Measurements from ENCODE around the gene PTCHD4. TPM values are rescaled to one million over a fixed set of nuclear protein-coding genes. Genes with fewer than 3 reads are reported as not detected.
A peak's percentile ranks its signal among the peaks of the same experiment; 100 is the strongest.

Gene PTCHD4
- total RNA-seq, 1 experiment from 2014 or later = not detected

DNA sequence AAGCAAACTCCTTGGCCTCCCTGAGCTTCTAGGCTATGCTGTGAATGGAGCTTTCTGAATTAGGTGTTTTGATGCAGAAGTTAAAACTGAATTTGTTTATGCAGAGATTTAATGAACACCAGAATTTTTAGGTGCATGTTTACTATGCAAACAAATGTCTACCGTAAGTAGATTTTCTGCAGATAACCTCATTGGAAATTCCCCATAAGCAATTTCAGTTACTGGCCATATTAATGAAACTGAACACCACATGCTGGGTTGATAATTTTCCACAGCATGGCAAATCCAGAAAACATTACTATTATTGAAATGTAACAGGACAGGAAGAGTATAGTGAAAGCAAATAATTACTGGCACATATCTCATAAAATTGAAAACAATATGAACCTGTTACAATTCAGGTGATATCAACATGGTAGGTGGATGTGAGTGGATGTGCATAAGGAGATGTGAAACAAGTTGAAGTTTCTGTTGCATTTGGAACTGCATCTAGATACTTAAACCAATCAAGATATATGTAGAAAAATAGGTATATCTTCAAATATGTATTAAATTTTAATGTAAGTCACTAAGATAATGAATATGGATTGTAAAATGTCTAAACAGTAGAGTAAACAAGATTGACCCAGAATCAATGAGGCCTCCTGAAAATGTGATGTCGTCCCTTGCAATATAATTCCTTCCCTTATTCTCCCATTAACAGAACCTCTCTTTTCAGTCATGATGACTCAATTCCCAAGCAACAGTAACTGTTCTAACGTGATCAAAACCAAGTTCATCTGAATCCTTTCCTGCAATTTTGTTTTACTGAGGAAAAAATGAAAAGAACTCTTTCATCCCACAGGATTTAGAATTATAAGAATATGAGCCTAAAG, 11.0 kb downstream of the PTCHD4 start:
- DNase-seq (ENCODE audit: low read depth) = no peak

DNA sequence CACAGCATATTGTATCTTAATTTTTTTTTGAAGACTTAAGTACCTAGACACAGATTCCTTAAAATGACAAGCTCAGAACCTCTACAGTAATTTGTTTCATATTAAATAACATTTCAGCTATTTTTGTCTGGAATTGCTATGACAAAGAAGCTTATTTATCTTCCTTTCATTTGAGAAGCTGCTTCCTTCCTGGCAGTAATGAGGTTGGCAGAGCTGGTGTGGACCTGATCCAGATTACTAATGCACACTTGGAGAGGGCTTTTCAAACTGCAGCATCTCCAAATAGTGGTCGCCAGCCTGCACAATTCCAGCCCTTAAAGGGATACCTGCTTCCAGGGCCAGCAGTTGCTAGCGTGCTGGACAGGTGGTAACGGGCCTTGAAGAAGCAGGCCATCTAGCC, 12.1 kb downstream of the PTCHD4 start:
- DNase-seq (ENCODE audit: low read depth) = peak; percentile 12

DNA sequence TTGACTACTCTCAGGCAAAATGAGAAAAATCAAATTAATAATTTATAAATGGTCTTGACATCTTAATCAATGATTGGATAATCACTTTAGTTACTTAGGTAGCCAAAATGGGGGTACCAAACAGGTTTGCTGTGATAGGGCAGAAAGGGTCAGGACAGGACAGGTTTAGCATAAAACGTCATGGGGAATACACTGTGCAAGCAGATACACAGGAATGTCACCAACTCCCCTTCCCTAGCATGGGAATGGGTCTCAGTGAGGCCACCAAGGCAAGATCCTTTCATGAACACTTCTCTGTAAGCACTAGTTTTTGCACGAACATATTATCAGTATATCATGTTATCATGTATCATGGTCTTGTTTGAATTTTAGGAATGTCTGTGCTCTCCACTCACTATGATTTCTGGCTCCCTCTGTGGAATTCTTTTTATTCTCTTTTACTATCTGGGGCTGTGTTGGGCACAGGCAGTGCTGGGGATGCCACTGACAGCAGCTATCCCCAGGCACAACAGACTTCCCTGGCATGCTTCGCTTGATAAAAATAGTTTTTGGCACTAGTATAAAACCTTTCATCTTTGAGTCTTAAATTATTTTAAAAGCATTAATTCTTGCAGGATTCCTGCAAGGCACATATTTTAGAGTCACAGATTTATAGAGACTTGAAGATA, 18.3 kb downstream of the PTCHD4 start:
- no peak for DNase-seq (ENCODE audit: low read depth)

DNA sequence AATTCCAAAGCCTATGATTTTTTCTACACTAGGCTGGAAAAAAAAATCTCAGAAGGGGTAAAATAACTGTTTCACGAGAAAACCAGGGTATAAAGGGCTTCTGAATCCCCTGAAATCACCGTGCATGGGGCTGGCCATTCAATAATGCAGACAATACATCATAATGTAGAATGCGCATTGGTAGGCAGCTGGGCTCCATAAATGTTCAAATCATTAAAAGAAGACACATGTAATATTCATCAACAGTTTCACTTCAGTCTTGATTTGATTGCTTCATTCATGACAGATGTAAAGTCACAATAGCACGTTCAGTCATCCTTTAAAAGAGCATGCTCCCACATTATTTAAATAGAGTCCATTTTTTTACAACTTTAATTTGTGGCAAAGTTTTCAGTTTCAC, 20.5 kb downstream of the PTCHD4 start:
- DNase-seq (ENCODE audit: low read depth) = no peak

DNA sequence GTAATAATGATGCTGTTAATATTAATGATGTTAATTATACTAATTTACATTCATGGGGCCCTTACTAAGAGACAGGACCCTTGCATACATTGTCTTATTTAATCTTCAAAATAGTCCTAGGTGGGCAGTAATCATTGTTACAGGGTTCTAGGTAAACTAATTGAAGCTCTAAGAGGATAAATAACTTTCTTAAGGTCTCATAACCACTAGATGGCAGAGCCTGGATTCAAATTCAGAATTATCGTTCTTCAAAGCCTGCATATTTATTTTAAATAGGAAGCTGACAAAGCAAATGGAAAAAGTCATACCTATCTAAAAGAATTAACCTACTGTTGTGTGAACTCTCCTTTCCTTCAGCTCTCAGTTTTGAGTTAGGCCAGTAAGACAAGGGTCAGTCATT, 23.5 kb downstream of the PTCHD4 start:
- DNase-seq (ENCODE audit: low read depth) = no peak

DNA sequence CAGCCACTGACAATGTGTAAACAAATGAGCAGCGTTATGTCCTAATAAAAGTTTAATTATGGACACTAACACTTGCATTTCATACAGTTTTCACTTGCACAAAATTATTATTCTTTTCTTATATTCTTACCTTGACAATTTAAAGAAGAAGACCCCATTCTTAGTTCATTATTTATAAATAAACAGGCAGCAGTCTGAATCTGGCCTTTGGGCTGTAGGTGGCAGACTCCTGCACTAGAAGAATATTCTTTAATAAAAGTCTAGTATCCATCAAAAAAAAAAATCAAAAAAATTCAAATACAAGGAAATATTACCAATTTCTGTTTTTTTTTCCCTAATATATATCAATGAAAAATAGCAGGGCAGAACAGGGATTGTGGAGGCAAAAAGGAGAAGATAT, 24.8 kb downstream of the PTCHD4 start:
- DNase-seq (ENCODE audit: low read depth) = no peak

DNA sequence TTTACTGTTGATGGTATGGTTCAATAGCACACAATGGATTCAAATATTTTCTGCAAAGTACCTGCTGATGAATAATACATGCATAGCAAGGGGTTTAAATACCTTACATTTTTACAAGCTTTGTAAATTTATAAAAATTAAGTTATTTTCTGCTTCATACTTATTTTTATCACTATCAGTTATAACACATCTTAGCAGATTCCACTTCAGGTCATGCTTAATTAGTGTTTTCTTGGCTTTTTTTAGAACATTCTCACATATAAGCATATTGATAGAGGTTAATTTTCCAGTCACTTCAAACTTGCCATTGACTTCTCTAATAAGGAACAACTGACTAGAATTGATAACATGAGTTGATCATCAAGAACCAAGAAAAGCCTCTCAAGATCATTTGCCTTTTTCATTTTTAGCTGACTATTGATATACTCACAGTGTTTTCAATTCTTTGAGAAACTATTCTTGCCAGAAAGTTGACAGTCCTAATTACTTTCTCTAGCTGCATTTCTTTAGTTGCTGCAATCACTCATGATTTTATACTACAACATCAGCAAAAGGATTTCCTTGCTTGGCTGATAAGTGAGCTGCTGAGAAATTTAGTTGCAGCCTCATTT, 25.8 kb downstream of the PTCHD4 start:
- DNase-seq (ENCODE audit: low read depth) = no peak

DNA sequence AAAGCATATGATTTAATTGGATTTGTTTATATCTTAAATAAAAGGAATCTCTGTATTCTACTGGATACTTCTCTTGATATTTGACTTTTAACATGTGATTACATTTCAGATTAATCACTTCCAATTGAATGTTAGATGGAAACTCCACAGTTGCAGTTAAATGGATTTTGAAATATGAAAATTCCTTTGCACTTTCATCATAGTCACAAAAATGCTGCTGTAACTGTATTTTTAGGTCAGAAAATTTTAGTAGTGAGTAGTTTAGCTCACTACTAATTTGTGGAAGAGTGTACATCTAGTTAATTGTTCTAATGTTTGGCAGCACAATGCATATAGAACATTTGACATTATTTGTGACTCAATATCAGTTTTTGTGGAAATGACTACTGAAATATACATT, 26.8 kb downstream of the PTCHD4 start:
- no peak for DNase-seq (ENCODE audit: low read depth)

DNA sequence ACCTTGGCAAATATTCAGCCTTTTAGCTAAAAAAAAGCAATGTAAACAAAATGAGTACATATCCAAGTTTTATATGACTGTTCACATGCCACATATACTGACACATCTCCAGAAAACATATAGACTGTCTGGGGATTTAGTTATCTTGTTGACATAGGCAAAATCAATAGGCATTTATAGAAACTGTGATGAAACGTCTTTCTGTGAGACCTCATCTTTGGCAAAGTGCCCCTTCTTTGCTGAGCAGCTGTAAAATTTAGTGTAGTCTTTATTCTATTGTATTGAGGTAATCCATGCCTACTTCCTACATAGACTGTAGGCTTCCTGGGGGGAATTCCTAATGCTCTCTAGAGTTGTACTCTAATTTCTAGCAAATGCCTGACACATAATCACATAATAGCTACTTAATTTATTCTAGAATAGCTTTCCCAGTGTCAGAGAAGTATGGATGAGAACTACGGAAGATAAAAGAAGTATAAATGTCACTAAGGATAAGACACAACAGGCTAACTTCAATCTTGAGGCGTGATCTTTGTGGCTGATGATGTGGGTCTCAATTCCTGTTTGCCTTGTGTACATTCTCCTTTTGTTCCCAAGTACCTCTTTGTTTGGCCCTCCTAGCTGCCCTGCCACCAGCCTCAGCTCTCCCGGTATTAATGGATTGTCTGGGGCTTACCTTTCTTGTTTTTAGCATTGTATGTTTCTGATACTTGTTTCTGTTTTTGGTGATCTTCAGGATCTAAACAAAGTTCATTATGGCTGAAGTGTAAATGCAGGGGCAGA, 30.6 kb downstream of the PTCHD4 start:
- peak; percentile 2 for DNase-seq (ENCODE audit: low read depth)

DNA sequence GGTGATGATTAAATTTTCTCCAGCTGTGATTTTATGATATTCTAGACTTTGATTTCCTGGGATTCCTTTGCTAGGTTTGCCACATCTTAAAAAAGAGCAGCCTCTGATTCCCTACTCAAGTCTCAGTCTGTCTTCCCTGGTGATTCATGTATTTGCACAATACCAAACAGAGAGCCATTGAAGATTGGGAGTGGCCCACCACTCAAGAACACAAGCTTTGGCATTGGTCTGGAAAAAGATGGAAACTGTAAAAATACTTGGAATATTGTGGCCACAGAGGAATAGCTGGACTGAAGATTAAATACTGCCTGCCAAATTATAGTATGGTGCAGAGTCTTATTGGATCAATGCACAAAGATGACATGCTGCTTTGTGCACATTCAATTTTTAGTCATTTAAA, 32.9 kb downstream of the PTCHD4 start:
- DNase-seq (ENCODE audit: low read depth) = no peak

DNA sequence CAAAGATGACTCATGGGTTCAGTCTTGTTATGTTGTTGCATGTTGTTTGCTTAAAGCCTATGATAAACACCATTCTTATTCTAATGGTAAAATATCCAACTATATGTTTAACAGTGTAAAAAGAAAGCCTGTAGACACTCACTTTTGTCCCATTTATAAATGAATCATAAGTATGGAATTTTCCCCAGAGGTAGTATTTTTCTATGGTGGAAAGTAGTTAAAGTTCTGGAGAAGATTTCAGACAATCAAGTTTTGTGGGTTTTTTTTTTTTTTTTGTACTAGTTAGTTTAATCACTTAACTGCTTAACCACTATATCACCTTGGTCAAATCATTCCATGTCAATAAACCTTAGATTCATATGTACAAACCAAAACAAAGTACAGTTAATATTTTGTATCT, 35.8 kb downstream of the PTCHD4 start:
- DNase-seq (ENCODE audit: low read depth) = no peak

DNA sequence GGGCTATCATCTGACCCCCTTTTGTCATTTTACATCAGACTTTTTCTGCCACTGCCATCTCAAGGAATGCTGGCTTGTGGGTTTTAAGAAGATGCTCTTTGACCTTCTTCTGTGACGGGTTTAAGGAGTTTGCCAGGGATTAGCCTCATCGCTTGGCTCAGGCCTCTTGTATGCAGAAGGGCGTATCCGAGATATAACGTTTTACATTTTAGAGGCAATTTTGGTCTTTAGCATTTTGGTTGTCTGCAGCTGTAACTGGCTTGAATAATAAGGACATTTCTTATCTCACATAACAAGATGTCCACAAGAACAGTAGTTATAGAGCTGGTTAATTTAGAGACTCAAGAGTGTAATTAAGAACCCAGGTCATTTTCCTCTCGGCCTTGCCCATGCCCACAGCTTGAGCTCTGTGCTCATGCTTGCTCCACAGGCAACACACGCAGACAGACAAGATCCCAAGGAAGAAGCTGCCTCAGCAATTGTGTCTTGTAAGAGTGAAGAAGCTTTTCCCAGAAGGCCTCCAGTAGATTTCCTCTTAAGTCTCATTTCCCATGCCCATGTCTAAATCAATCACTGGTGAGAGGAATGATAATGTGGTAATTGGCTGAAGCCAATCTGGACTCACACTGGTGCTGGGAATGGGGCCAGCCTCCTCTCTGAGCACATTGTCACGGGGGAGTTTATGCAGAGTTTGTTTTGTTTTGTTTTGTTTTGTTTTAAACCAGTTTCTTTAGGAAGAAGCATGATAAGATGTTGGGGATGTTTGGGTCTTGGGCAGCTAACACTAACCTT, 36.8 kb downstream of the PTCHD4 start:
- DNase-seq (ENCODE audit: low read depth) = no peak

DNA sequence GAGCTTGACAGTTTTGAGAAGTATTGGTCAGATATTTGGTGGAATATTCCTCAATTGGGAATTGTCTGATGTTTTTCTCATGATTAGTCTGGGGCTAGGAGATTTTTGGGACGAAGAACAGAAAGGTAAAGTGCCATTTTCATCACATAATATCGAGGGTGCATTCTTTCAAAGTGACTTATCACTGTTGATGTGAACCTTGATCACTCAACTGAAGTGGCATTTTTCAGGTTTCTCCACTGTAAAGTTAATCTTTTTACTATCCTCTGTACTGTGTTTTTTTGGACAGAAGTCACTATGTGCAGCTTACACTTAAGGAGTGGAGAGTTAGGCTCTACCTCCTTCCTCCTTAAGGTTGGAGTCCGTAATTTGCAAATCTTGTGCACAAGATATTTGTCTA, 39.2 kb downstream of the PTCHD4 start:
- no peak for DNase-seq (ENCODE audit: low read depth)

DNA sequence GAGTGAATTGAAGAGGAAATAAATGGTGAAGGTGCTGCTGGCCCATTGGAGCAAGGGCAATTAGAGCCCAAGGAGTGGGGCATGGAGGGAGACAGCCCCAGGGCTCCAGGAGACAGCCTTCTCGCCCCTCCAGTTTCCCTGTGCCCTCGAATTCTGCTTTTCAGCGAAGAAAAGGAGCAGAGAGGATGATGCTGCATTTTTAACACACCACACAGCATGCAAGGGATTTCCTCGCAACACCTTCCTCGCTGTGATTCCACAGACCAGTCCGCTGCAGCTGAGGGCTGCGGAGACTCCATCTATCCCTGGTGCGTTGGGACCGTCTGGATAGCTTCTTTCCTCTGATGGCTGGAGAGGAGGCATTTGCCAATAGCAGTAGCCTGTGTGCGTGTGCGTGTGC, 41.7 kb downstream of the PTCHD4 start:
- peak; percentile 1 for DNase-seq (ENCODE audit: low read depth)

DNA sequence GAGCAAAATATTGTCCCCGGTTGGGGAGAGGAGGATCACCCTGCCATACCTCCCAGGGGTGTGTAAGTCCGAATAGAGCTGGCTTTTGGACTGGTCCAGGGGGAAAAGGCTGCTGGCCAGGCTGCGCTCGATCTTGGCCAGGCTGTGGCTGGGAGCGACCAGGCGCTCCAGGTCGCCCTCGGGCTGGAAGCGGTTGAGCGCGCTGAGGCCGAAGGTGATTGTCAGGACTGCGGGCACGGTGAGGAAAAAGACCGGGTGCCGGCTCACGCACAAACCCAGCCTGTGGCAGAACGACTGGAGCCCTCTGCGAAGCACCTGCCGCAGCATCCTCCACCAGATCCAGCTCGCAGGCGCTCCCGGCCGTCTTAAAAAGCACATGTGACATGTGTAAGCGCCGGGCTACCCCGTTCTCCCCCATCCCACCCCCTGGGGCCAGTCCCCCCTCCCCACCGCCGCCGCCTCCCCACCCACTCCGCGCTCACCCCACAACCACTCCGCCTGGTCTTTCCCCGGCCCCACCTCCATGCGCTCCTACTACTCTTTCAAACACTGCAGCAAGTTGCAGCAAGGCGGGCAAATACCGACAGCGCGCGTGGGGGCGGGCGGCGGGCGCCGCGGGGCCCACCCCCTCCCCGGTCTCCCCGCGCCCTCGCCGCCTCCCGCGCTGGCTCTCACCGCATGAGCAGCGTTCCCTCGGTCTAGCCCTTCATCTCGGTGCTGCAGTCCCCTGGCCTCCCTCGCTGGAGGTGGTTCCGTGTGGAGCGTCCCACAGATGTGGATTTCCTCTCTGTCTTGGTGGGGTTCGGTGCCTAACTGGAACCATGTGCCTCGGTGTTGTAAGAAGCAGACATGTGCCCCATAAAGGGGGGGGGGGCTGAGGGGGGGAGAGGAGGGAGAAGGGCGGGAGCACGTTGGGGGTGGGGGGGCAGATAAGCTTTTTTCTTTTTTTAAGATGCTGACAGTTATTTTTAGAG, 42.4 kb downstream of the PTCHD4 start:
- DNase-seq (ENCODE audit: low read depth) = peak; percentile 19

DNA sequence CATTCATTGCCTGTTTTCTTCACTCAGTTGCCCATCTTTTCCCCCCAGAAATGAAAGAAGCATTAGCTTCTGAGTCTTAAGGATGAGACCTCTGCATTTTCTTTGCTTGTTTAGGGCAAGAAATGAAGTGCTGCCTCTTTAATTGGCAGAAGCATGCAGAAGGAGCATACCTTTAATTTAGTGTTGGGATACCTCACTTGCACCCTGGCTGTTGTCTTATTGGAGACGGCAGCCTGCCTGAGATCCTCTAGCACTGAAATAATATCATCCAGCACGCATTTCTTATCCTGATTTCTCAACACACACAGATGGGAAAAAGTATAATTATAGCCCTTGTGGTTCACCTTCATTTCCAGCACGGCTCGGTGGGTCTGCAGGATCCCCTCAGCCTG, 43.1 kb downstream of the PTCHD4 start:
- DNase-seq (ENCODE audit: low read depth) = no peak

DNA sequence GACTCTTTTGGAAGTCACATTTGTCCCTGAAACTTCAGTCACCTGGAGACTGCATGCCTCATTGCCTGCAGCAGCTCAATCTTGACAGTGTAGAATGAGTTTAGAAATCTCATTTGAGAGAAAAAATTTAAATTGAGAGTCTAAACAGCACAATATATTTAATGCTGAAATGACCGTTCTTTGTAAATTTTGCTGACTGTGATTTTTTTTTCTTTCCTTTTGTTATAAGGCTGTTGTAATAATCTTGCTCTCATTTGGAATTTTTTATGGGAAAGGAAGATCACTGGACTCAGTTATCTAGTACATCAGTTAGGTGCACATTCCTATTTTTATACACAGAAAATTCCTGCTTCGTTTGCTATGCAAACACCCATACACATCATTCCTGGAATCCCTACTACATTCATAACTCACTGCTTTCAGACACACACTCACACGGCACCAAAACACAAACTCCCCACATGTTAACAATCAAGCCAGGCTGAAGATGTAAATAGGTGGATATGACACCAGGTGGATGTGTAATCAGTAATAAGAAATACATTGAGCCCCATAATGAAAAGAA, 43.8 kb downstream of the PTCHD4 start:
- no peak for DNase-seq (ENCODE audit: low read depth)

DNA sequence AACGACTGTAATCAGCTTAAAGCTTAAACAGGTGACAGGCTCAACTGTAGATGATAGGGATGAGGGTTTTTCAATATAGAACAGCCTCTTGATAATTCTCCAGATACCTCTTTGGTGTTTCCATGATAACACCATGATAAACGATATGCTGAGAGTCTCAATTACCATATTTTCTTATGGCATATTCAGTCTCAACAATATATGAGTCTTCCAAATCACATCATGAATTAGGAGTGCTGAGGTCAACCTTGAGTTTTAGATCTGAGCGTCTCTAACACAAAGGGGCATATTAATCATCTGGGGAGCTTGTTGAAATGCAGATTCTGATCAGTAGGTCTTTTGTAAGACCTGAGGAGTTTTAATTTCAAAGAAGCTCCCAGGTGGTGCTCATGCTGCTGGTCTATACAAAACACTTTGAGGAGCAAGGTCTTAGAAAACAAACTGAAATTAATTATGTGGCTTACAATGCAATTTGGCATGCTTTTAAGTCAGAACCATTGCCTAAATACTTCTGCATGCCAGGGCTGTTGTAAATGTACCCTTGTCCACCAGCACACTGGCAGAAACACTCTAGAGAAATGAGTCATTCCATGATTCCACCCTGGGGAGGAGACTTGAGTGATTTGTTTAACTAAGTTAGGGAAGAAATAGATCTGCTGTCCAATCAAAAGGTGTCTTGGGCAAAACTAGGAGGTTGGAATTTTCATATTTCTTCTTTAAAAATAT, 49.6 kb downstream of the PTCHD4 start:
- peak; percentile 2 for DNase-seq (ENCODE audit: low read depth)
